MCF 10A (cell line): ENCODE data around the gene SLC25A12. TPM values are rescaled to one million over a fixed set of nuclear protein-coding genes. Genes with fewer than 3 reads are reported as not detected.
A peak's percentile ranks its signal among the peaks of the same experiment; 100 is the strongest.

Experiments used
- BruUV-seq: library from RNA; stranded (reverse); fragments of 400-500 nt; replicated peaks from 2 replicates; lab custom pipeline; 2021; lab: Mats Ljungman, UMichigan
- CTCF ChIA-PET: fragments of 300-600 bp; sonication (Branson Sonifier 250); formaldehyde crosslinking; extraction: SDS; loops from one replicate; lab custom pipeline; 2021; ENCODE audit warnings: antibody characterized with exemption, inconsistent platforms; lab: Yijun Ruan, JAX
- POLR2A ChIA-PET: fragments of 300-600, 350-650 bp; sonication (Branson Sonifier 250); formaldehyde crosslinking; extraction: SDS; loops from one replicate; lab custom pipeline; 2020; ENCODE audit warnings: antibody characterized with exemption, inconsistent platforms; lab: Yijun Ruan, JAX
- DNase-seq: peaks from one replicate; pipeline ENCODE4 v3.0.0-alpha.2; 2018; ENCODE audit not compliant: unreplicated experiment
- H3K27ac Mint-ChIP-seq: one replicate; pipeline ENCODE4 v1.8.0; 2022; ENCODE audit warnings: mild to moderate bottlenecking, low read depth, mixed read lengths; ENCODE audit not compliant: unreplicated experiment
- H3K27me3 Mint-ChIP-seq: one replicate; pipeline ENCODE4 v1.8.0; 2022; ENCODE audit warnings: mixed read lengths; ENCODE audit not compliant: insufficient read depth, unreplicated experiment
- H3K36me3 Mint-ChIP-seq: one replicate; pipeline ENCODE4 v1.8.0; 2022; ENCODE audit warnings: mild to moderate bottlenecking, moderate library complexity, mixed read lengths; ENCODE audit not compliant: insufficient read depth, unreplicated experiment
- H3K4me1 Mint-ChIP-seq: one replicate; pipeline ENCODE4 v1.8.0; 2022; ENCODE audit warnings: mixed read lengths; ENCODE audit not compliant: insufficient read depth, unreplicated experiment
- H3K4me3 Mint-ChIP-seq: one replicate; pipeline ENCODE4 v1.8.0; 2022; ENCODE audit warnings: mild to moderate bottlenecking, moderate library complexity, mixed read lengths; ENCODE audit not compliant: unreplicated experiment
- H3K9me3 Mint-ChIP-seq: one replicate; pipeline ENCODE4 v1.8.0; 2022; ENCODE audit warnings: mixed read lengths; ENCODE audit not compliant: unreplicated experiment
- CTCF ChIP-seq: fragments of 200-600 bp; IDR thresholded peaks from one replicate; pipeline ENCODE4 v1.8.0; 2022; ENCODE audit warnings: antibody characterized with exemption, mild to moderate bottlenecking; ENCODE audit not compliant: unreplicated experiment
- intact Hi-C: fragments of 100-400 bp; cut with micrococcal nuclease; formaldehyde crosslinking; loops from 2 replicates; pipeline ENCODE4 v1.14.1; 2022
- total RNA-seq: library from RNA; stranded (reverse); gene quantifications from 2 replicates; pipeline ENCODE4 v1.2.3, GENCODE V29; 2022

The SLC25A12 gene
- total RNA-seq, 1 experiment from 2014 or later, result 12.5 TPM

GRCh38 chr2:171814174-171814573 lies 79.9 kb downstream of the SLC25A12 start:
- no peaks in the 10 kb centered on the region for H3K4me1 Mint-ChIP-seq
- no peak overlapping the region for H3K4me3 Mint-ChIP-seq
- CTCF ChIA-PET, result interaction anchor here (0.6 to 1.6 kb wide), 2 partner anchors 145 to 287 kb away, joined by 4 read pairs; no protein-coding TSS in a partner anchor
- no peaks in the 10 kb centered on the region for H3K27me3 Mint-ChIP-seq
- intact Hi-C loops, result loop anchor here (5.0 kb wide), 2 partner anchors 107 to 242 kb away; no protein-coding TSS in a partner anchor
- POLR2A ChIA-PET, result interaction anchor here (0.6 to 2.0 kb wide), 4 partner anchors 15 to 355 kb away, joined by 3 to 8 read pairs (median 4); partner anchors contain the start of genes DLX2 and HAT1
- no peak for TF ChIP-seq CTCF
- peaks cover 18% of the 10 kb centered on the region for H3K36me3 Mint-ChIP-seq
- DNase-seq, result no peak
- no peaks in the 10 kb centered on the region for H3K9me3 Mint-ChIP-seq
- H3K27ac Mint-ChIP-seq, result no peak overlapping the region
- BruUV-seq, result no TSS peak

- BruUV-seq, result no TSS peak
- Mint-ChIP-seq H3K4me1 (no peaks in the 10 kb centered on the region), H3K9me3 (no peaks in the 10 kb centered on the region), H3K36me3 (peaks cover 21% of the 10 kb centered on the region), H3K4me3 (no peak overlapping the region), H3K27me3 (no peaks in the 10 kb centered on the region), H3K27ac (no peak overlapping the region)
- intact Hi-C loops, result loop anchor here (5.0 kb wide), 2 partner anchors 106 to 241 kb away; no protein-coding TSS in a partner anchor
- no peak for TF ChIP-seq CTCF
- DNase-seq, result no peak
- ChIA-PET CTCF (interaction anchor here (0.6 to 4.3 kb wide), 4 partner anchors 145 to 397 kb away, joined by 3 to 36 read pairs (median 4); partner anchors contain the start of gene DLX2), POLR2A (interaction anchor here (0.6 to 2.0 kb wide), 5 partner anchors 15 to 356 kb away, joined by 3 to 8 read pairs (median 4); partner anchors contain the start of genes DLX2 and HAT1)
Measured at GRCh38 chr2:171813729-171814128, 80.3 kb downstream of the SLC25A12 start.

GRCh38 chr2:171813126-171813525 lies 80.9 kb downstream of the SLC25A12 start:
- no TSS peak for BruUV-seq
- ChIA-PET POLR2A (interaction anchor here (0.6 to 1.4 kb wide), 2 partner anchors 14 to 124 kb away, joined by 3 to 4 read pairs; no protein-coding TSS in a partner anchor), CTCF (interaction anchor here (0.5 to 4.3 kb wide), 10 partner anchors 35 to 653 kb away, joined by 3 to 36 read pairs (median 4); partner anchors contain the start of gene DLX2)
- Mint-ChIP-seq H3K27me3 (no peaks in the 10 kb centered on the region), H3K9me3 (no peaks in the 10 kb centered on the region), H3K4me1 (no peaks in the 10 kb centered on the region), H3K36me3 (peaks cover 24% of the 10 kb centered on the region), H3K27ac (no peak overlapping the region), H3K4me3 (no peak overlapping the region)
- DNase-seq, result no peak
- TF ChIP-seq CTCF, result no peak
- intact Hi-C loops, result loop anchor here (5.0 kb wide), 2 partner anchors 106 to 241 kb away; no protein-coding TSS in a partner anchor

GRCh38 chr2:171811245-171811628 lies 82.8 kb downstream of the SLC25A12 start:
- Mint-ChIP-seq H3K4me1 (peaks cover 12% of the 10 kb centered on the region), H3K36me3 (peaks cover 20% of the 10 kb centered on the region), H3K9me3 (no peaks in the 10 kb centered on the region), H3K4me3 (no peak overlapping the region), H3K27me3 (no peaks in the 10 kb centered on the region), H3K27ac (no peak overlapping the region)
- ChIA-PET POLR2A (no interaction called here), CTCF (interaction anchor here (0.6 to 4.3 kb wide), 18 partner anchors 13 to 671 kb away, joined by 3 to 36 read pairs (median 4); partner anchors contain the start of gene DLX2)
- intact Hi-C loops, result loop anchor here (1.0 to 5.0 kb wide), 4 partner anchors 104 to 316 kb away; no protein-coding TSS in a partner anchor
- peak; percentile 34 for TF ChIP-seq CTCF
- DNase-seq, result peak; percentile 46
- no TSS peak for BruUV-seq
